Stimulated activated CD8-positive, alpha-beta memory T cell treated with anti-CD3 and anti-CD28 coated beads, Interleukin-12 subunit alpha, Interleukin-12 subunit beta, amount 100 ng/mL, for 4 hours (primary cell): ENCODE results near the gene LIPT2.

Experiments
- DNase-seq: peaks from one replicate; pipeline ENCODE4 v3.0.0-alpha.2; 2020; ENCODE audit warnings: low read depth

LIPT2 gene

GRCh38 chr11:74465291-74465708 lies 28.2 kb downstream of the LIPT2 start:
- no peak for DNase-seq

GRCh38 chr11:74464746-74465145 lies 28.8 kb downstream of the LIPT2 start:
- no peak for DNase-seq

- DNase-seq = no peak
These were observed 30.3 kb downstream of the LIPT2 start for GRCh38 chr11:74463216-74463615.

GRCh38 chr11:74462631-74463030 lies 30.9 kb downstream of the LIPT2 start:
- no peak for DNase-seq

- DNase-seq = no peak
These were observed 31.5 kb downstream of the LIPT2 start for GRCh38 chr11:74462009-74462408.

- DNase-seq = no peak
These were observed 32.9 kb downstream of the LIPT2 start for GRCh38 chr11:74460481-74461154.

- no peak for DNase-seq
These were observed 33.5 kb downstream of the LIPT2 start for GRCh38 chr11:74460065-74460464.

GRCh38 chr11:74459584-74459983 lies 33.9 kb downstream of the LIPT2 start:
- DNase-seq = no peak

GRCh38 chr11:74457356-74457755 lies 36.2 kb downstream of the LIPT2 start:
- no peak for DNase-seq

- peak; percentile 16 for DNase-seq
These were observed 40.0 kb downstream of the LIPT2 start for GRCh38 chr11:74453373-74453975.

GRCh38 chr11:74452366-74452765 lies 41.2 kb downstream of the LIPT2 start:
- DNase-seq = no peak

GRCh38 chr11:74450318-74450717 lies 43.2 kb downstream of the LIPT2 start:
- no peak for DNase-seq

GRCh38 chr11:74449369-74449931 lies 44.1 kb downstream of the LIPT2 start:
- no peak for DNase-seq

- DNase-seq = no peak
These were observed 45.8 kb downstream of the LIPT2 start for GRCh38 chr11:74447720-74448119.

- no peak for DNase-seq
These were observed 47.0 kb downstream of the LIPT2 start for GRCh38 chr11:74446532-74446938.

- no peak for DNase-seq
These were observed 49.2 kb downstream of the LIPT2 start for GRCh38 chr11:74444173-74444826.

- no peak for DNase-seq
These were observed 50.3 kb downstream of the LIPT2 start for GRCh38 chr11:74443071-74443864.

GRCh38 chr11:74442636-74443035 lies 50.9 kb downstream of the LIPT2 start:
- no peak for DNase-seq
